Pancreas (tissue), 10 donors: ENCODE results near the gene ANKRD10. TPM values are rescaled to one million over a fixed set of nuclear protein-coding genes. Genes with fewer than 3 reads are reported as not detected.

Experiments used
- ATAC-seq, 4 donors: fragments of 200-7000 bp; cut with Tn5 transposase; one replicate each; pipeline versions ENCODE4 v1.8.0 to v1.9.1; 2020; ENCODE audit warnings: mild to moderate bottlenecking in 4 of 4, moderate library complexity in 4 of 4
- DNase-seq, 6 donors: peaks; one replicate each; pipeline ENCODE4 v3.0.0-alpha.2; 2020
- FAIRE-seq: peaks from 2 replicates; lab custom pipeline; 2012; peaks lifted over from hg19 to GRCh38; lab: Jason Lieb, UNC
- H3K27ac ChIP-seq, 4 donors: fragments of 200-600 bp; sonication (generic); 1 replicate in 3 of 4; 2 replicates in 1 of 4; pipeline versions ENCODE4 v1.5.0 to v1.8.0; 2020
- H3K27me3 ChIP-seq, 4 donors: fragments of 200-600 bp; one replicate each; pipeline ENCODE4 v1.8.0; 2021
- H3K36me3 ChIP-seq, 3 donors: fragments of 200-600 bp; sonication (generic) in 1 of 3; one replicate each; pipeline versions ENCODE4 v1.5.0 to v1.8.0; 2020 to 2021
- H3K4me1 ChIP-seq, 3 donors: fragments of 200-600 bp; one replicate each; pipeline ENCODE4 v1.8.0; 2021
- H3K4me3 ChIP-seq, 4 donors: fragments of 200-600 bp; sonication (generic) in 2 of 4; one replicate each; pipeline versions ENCODE4 v1.5.0 to v1.8.0; 2020 to 2021
- H3K9me3 ChIP-seq, 4 donors: fragments of 200-600 bp; one replicate each; pipeline ENCODE4 v1.8.0; 2021
- CTCF ChIP-seq, 4 donors: fragments of 200-600 bp; sonication (generic) in 3 of 4; IDR thresholded peaks; one replicate each; pipeline versions ENCODE4 v1.5.0 to v1.8.0; 2021; ENCODE audit warnings: antibody characterized with exemption in 4 of 4
- WGBS, 2 donors: extraction: QIAGEN DNeasy Blood & Tissue Kit; methylation state at CpG; one replicate each; pipeline ENCODE4 v1.1.7; 2013; 5-methylcytosine and 5-hydroxymethylcytosine counted together
- intact Hi-C, 3 donors: fragments of 100-400 bp; cut with DNase I; formaldehyde crosslinking; loops; one replicate each; pipeline versions ENCODE4 v1.11.1 to v1.14.2; 2022
- polyA plus RNA-seq, 2 donors: library from polyadenylated mRNA; stranded (reverse); fragments of 200-250 nt; gene quantifications; one replicate each; pipeline ENCODE4 v1.2.3, GENCODE V29; 2013
- total RNA-seq, 6 donors: library from RNA; stranded (reverse); fragmentation: NEBNext Ultra II Directional in 4 of 6; extraction: Animal tissue kit (Norgen Biotek cat#: 25700) in 4 of 6; gene quantifications; one replicate each; pipeline versions ENCODE4 v1.2.1 to v1.2.4, GENCODE V29; 2021 to 2023
- donor health status: healthy with polysubstance abuse.
- donor health status: DM: no; HTN: no; CAD: no; lungs with moderate emphysema.
- donor health status: DM: no; HTN: no; CAD: no.
- donor health status: control.
- donor health status: control.
- donor health status: Bipolar disorder and iron deficiency.
- donor health status: DM: yes; HTN: yes; CAD: no.
- donor health status: DM: no; HTN: no; CAD: no.
- donor health status: DM: no; HTN: no; CAD: no.
- donor health status: DM: yes; HTN: yes; CAD: no.

ANKRD10 gene
- total and polyA plus RNA-seq, 8 donors = 37.6 to 138 (median 67.9) TPM

GRCh38 chr13:110872034-110872767 is 42.7 kb downstream of the ANKRD10 start:
- Histone ChIP-seq H3K4me1 (peaks cover 6 to 14% (median 6%) of the 10 kb centered on the region in 3 donors), H3K27me3 (no peaks in the 10 kb centered on the region), H3K4me3 (no peak overlapping the region), H3K36me3 (no peaks in the 10 kb centered on the region), H3K9me3 (no peaks in the 10 kb centered on the region), H3K27ac (no peak overlapping the region)
- WGBS, 2 donors = 75 to 83% methylated on average over 13 of the region's 13 CpGs
- intact Hi-C loops = no loop called here
- no peak for ATAC-seq
- no peak for DNase-seq
- no peak for TF ChIP-seq CTCF (IDR thresholded peaks at IDR 0.05)
- no peak for FAIRE-seq

GRCh38 chr13:110869805-110870706 is 44.8 kb downstream of the ANKRD10 start:
- intact Hi-C loops = no loop called here
- ATAC-seq (peak; percentile 84 to 92 (median 86)), FAIRE-seq (peak; percentile 47), DNase-seq (peak; percentile 76 to 93 (median 86))
- H3K36me3 ChIP-seq = no peaks in the 10 kb centered on the region
- peak overlapping the region; percentile 39 to 85 (median 65) for H3K27ac ChIP-seq
- TF ChIP-seq CTCF (IDR thresholded peaks at IDR 0.05) = no peak
- WGBS, 2 donors = 24 to 36% methylated on average over 34 of the region's 34 CpGs
- peaks cover 6 to 11% (median 6%) of the 10 kb centered on the region in 3 donors for H3K4me1 ChIP-seq
- H3K27me3 ChIP-seq = no peaks in the 10 kb centered on the region
- H3K9me3 ChIP-seq = no peaks in the 10 kb centered on the region
- H3K4me3 ChIP-seq = peak overlapping the region in 2 of 4 donors; percentile 6 to 34

GRCh38 chr13:110869231-110869804 is 45.6 kb downstream of the ANKRD10 start:
- intact Hi-C loops = no loop called here
- FAIRE-seq = no peak

GRCh38 chr13:110868720-110869119 is 46.1 kb downstream of the ANKRD10 start:
- Histone ChIP-seq H3K27me3 (no peaks in the 10 kb centered on the region), H3K36me3 (no peaks in the 10 kb centered on the region), H3K27ac (no peak overlapping the region), H3K9me3 (no peaks in the 10 kb centered on the region), H3K4me1 (peaks cover 6 to 8% (median 6%) of the 10 kb centered on the region in 3 donors), H3K4me3 (no peak overlapping the region)
- no peak for FAIRE-seq
- intact Hi-C loops = no loop called here
- DNase-seq = no peak
- TF ChIP-seq CTCF (IDR thresholded peaks at IDR 0.05) = no peak
- no peak for ATAC-seq
- WGBS, 2 donors = 68 to 76% methylated on average over 5 of the region's 5 CpGs

More at GRCh38 chr13:110869231-110869804, 45.6 kb downstream of the ANKRD10 start:
- 84 to 85% methylated on average over 22 of the region's 22 CpGs for WGBS, 2 donors
- H3K4me3 ChIP-seq = peak overlapping the region in 1 of 4 donors; percentile 34
- no peaks in the 10 kb centered on the region for H3K9me3 ChIP-seq
- no peak for ATAC-seq
- H3K27ac ChIP-seq = peak overlapping the region; percentile 39 to 85 (median 65)
- H3K4me1 ChIP-seq = peaks cover 6 to 8% (median 6%) of the 10 kb centered on the region in 3 donors
- TF ChIP-seq CTCF (IDR thresholded peaks at IDR 0.05) = no peak
- no peak for DNase-seq
- H3K27me3 ChIP-seq = no peaks in the 10 kb centered on the region
- no peaks in the 10 kb centered on the region for H3K36me3 ChIP-seq
